ENCODE data around the gene KPNA1. TPM values are rescaled to one million over a fixed set of nuclear protein-coding genes. Genes with fewer than 3 reads are reported as not detected.

KPNA1 gene
- total and polyA plus RNA-seq, 7 experiments from 2014 or later, result 39.8 to 70.2 (median 53.1) TPM

GRCh38 chr3:122560680-122561079 is 45.9 kb upstream of the KPNA1 start:
- peak; percentile 42 for ATAC-seq

GRCh38 chr3:122559906-122560305 is 45.2 kb upstream of the KPNA1 start:
- POLR2A ChIA-PET, result interaction anchor here (1.1 to 3.0 kb wide), 2 partner anchors 16 to 120 kb away, joined by 3 to 23 read pairs; partner anchors contain the start of gene PARP14

More at GRCh38 chr3:122560680-122561079, 45.9 kb upstream of the KPNA1 start:
- Histone ChIP-seq H3K4me1 (ENCODE audit: control insufficient read depth in 2 of 2, insufficient read depth in 2 of 2, low read length in 2 of 2) (peaks cover 29 to 33% of the 10 kb centered on the region in 2 donors), H3K9me3 (ENCODE audit: control insufficient read depth in 2 of 3, low read length in 3 of 3) (no peaks in the 10 kb centered on the region), H3K27ac (ENCODE audit: low read depth, low read length) (no peak overlapping the region), H3K36me3 (ENCODE audit: control insufficient read depth in 2 of 3, insufficient read depth in 3 of 3, low read length in 3 of 3) (peaks cover under 1 to 47% (median 12%) of the 10 kb centered on the region in 3 experiments), H3K4me3 (ENCODE audit: low read length) (no peak overlapping the region), H3K27me3 (ENCODE audit: control insufficient read depth in 2 of 2, insufficient read depth in 2 of 2, low read length in 2 of 2) (no peaks in the 10 kb centered on the region)
- Mint-ChIP-seq H3K4me3 (peak overlapping the region in 8 of 10 donors; percentile 1 to 71 (median 42)), H3K4me1 (peaks cover 42 to 64% (median 48%) of the 10 kb centered on the region in 7 donors), H3K27me3 (no peaks in the 10 kb centered on the region), H3K9me3 (no peaks in the 10 kb centered on the region), H3K36me3 (peaks cover 0 to 56% (median 26%) of the 10 kb centered on the region in 5 donors), H3K27ac (peak overlapping the region; percentile 32 to 99 (median 69))
- POLR2A ChIA-PET, result interaction anchor here (0.5 to 7.6 kb wide), 3 partner anchors 17 to 120 kb away, joined by 4 to 84 read pairs (median 4); partner anchors contain the start of genes PARP14 and PARP15
- intact Hi-C loops (cut with micrococcal nuclease), result loop anchor here (1.0 to 5.0 kb wide), 7 partner anchors 46 to 723 kb away; partner anchors contain the start of genes EAF2 (in 1 of the 2), HSPBAP1 (in 1 of the 2), IQCB1 (in 1 of the 2) and KPNA1 (in 1 of the 2)
- peak in 8 of 9 donors; percentile 33 to 70 (median 62) for DNase-seq
- CTCF ChIA-PET, result interaction anchor here (0.8 to 10.1 kb wide), 3 partner anchors 29 to 118 kb away, joined by 3 to 154 read pairs (median 4); partner anchors contain the start of gene PARP14

GRCh38 chr3:122558605-122559004 is 43.9 kb upstream of the KPNA1 start:
- H3K4me3 ChIP-seq (ENCODE audit: low read length), result no peak overlapping the region
- peaks cover 20 to 21% of the 10 kb centered on the region in 2 donors for H3K4me1 ChIP-seq (ENCODE audit: control insufficient read depth in 2 of 2, insufficient read depth in 2 of 2, low read length in 2 of 2)
- no peak for DNase-seq
- H3K27ac Mint-ChIP-seq, result no peak overlapping the region
- H3K27ac ChIP-seq (ENCODE audit: low read depth, low read length), result no peak overlapping the region
- H3K4me1 Mint-ChIP-seq, result peaks cover 40 to 70% (median 42%) of the 10 kb centered on the region in 7 donors
- H3K27me3 ChIP-seq (ENCODE audit: control insufficient read depth in 2 of 2, insufficient read depth in 2 of 2, low read length in 2 of 2), result no peaks in the 10 kb centered on the region
- H3K9me3 Mint-ChIP-seq, result no peaks in the 10 kb centered on the region
- H3K9me3 ChIP-seq (ENCODE audit: control insufficient read depth in 2 of 3, low read length in 3 of 3), result no peaks in the 10 kb centered on the region
- H3K4me3 Mint-ChIP-seq, result no peak overlapping the region
- CTCF ChIA-PET, result interaction anchor here (10.1 kb wide), 1 partner anchor 120 kb away, joined by 154 read pairs; the partner anchor contains the start of gene PARP14
- peaks cover 5 to 58% (median 37%) of the 10 kb centered on the region in 5 donors for H3K36me3 Mint-ChIP-seq
- H3K27me3 Mint-ChIP-seq, result no peaks in the 10 kb centered on the region
- H3K36me3 ChIP-seq (ENCODE audit: control insufficient read depth in 2 of 3, insufficient read depth in 3 of 3, low read length in 3 of 3), result peaks cover 8 to 53% (median 12%) of the 10 kb centered on the region in 3 experiments
- POLR2A ChIA-PET, result interaction anchor here (0.6 to 3.0 kb wide), 2 partner anchors 19 to 121 kb away, joined by 3 to 23 read pairs; partner anchors contain the start of genes PARP14 and PARP15
- intact Hi-C loops (cut with micrococcal nuclease), result no loop called here
- ATAC-seq, result no peak

More at GRCh38 chr3:122559906-122560305, 45.2 kb upstream of the KPNA1 start:
- ATAC-seq (no peak), DNase-seq (no peak)
- Histone ChIP-seq H3K27ac (ENCODE audit: low read depth, low read length) (no peak overlapping the region), H3K4me3 (ENCODE audit: low read length) (no peak overlapping the region), H3K4me1 (ENCODE audit: control insufficient read depth in 2 of 2, insufficient read depth in 2 of 2, low read length in 2 of 2) (peaks cover 23 to 25% of the 10 kb centered on the region in 2 donors), H3K9me3 (ENCODE audit: control insufficient read depth in 2 of 3, low read length in 3 of 3) (no peaks in the 10 kb centered on the region), H3K27me3 (ENCODE audit: control insufficient read depth in 2 of 2, insufficient read depth in 2 of 2, low read length in 2 of 2) (no peaks in the 10 kb centered on the region), H3K36me3 (ENCODE audit: control insufficient read depth in 2 of 3, insufficient read depth in 3 of 3, low read length in 3 of 3) (peaks cover 8 to 54% (median 12%) of the 10 kb centered on the region in 3 experiments)
- no peaks in the 10 kb centered on the region for H3K9me3 Mint-ChIP-seq
- H3K36me3 Mint-ChIP-seq, result peaks cover 0 to 57% (median 32%) of the 10 kb centered on the region in 5 donors
- peaks cover 38 to 67% (median 40%) of the 10 kb centered on the region in 7 donors for H3K4me1 Mint-ChIP-seq
- H3K27ac Mint-ChIP-seq, result peak overlapping the region in 3 of 9 donors; percentile 37 to 66 (median 51)
- no peaks in the 10 kb centered on the region for H3K27me3 Mint-ChIP-seq
- H3K4me3 Mint-ChIP-seq, result peak overlapping the region in 1 of 10 donors; percentile 36
- CTCF ChIA-PET, result interaction anchor here (0.8 to 10.1 kb wide), 4 partner anchors 14 to 119 kb away, joined by 3 to 154 read pairs (median 4); partner anchors contain the start of gene PARP14
- intact Hi-C loops (cut with micrococcal nuclease), result loop anchor here (1.0 to 5.0 kb wide), 7 partner anchors 45 to 723 kb away; partner anchors contain the start of genes EAF2 (in 1 of the 2), HSPBAP1 (in 1 of the 2), IQCB1 (in 1 of the 2) and KPNA1 (in 1 of the 2)

- ATAC-seq, result no peak
- Histone ChIP-seq H3K36me3 (ENCODE audit: control insufficient read depth in 2 of 3, insufficient read depth in 3 of 3, low read length in 3 of 3) (peaks cover 8 to 61% (median 12%) of the 10 kb centered on the region in 3 experiments), H3K4me1 (ENCODE audit: control insufficient read depth in 2 of 2, insufficient read depth in 2 of 2, low read length in 2 of 2) (peaks cover 8% of the 10 kb centered on the region in 2 donors), H3K27ac (ENCODE audit: low read depth, low read length) (no peak overlapping the region), H3K27me3 (ENCODE audit: control insufficient read depth in 2 of 2, insufficient read depth in 2 of 2, low read length in 2 of 2) (no peaks in the 10 kb centered on the region), H3K9me3 (ENCODE audit: control insufficient read depth in 2 of 3, low read length in 3 of 3) (no peaks in the 10 kb centered on the region), H3K4me3 (ENCODE audit: low read length) (no peak overlapping the region)
- intact Hi-C loops (cut with micrococcal nuclease), result no loop called here
- Mint-ChIP-seq H3K36me3 (peaks cover 11 to 58% (median 46%) of the 10 kb centered on the region in 5 donors), H3K27me3 (no peaks in the 10 kb centered on the region), H3K9me3 (no peaks in the 10 kb centered on the region), H3K4me1 (peaks cover 35 to 68% (median 38%) of the 10 kb centered on the region in 7 donors), H3K27ac (no peak overlapping the region), H3K4me3 (no peak overlapping the region)
- ChIA-PET CTCF (interaction anchor here (10.1 kb wide), 1 partner anchor 122 kb away, joined by 154 read pairs; the partner anchor contains the start of gene PARP14), POLR2A (interaction anchor here (0.8 to 3.0 kb wide), 2 partner anchors 14 to 122 kb away, joined by 3 to 23 read pairs; partner anchors contain the start of gene PARP14)
- no peak for DNase-seq
Observed at GRCh38 chr3:122557356-122557755, 42.6 kb upstream of the KPNA1 start.

GRCh38 chr3:122555275-122556071 is 40.7 kb upstream of the KPNA1 start:
- peak overlapping the region in 1 of 9 donors; percentile 16 for H3K27ac Mint-ChIP-seq
- ChIA-PET POLR2A (interaction anchor here (0.6 to 1.3 kb wide), 3 partner anchors 16 to 197 kb away, joined by 3 to 5 read pairs (median 3); no protein-coding TSS in a partner anchor), CTCF (interaction anchor here (0.6 to 0.8 kb wide), 3 partner anchors 75 to 163 kb away, joined by 3 to 4 read pairs (median 3); no protein-coding TSS in a partner anchor)

GRCh38 chr3:122553171-122553570 is 38.4 kb upstream of the KPNA1 start:
- H3K27me3 ChIP-seq (ENCODE audit: control insufficient read depth in 2 of 2, insufficient read depth in 2 of 2, low read length in 2 of 2), result no peaks in the 10 kb centered on the region
- no peaks in the 10 kb centered on the region for H3K9me3 ChIP-seq (ENCODE audit: control insufficient read depth in 2 of 3, low read length in 3 of 3)
- H3K36me3 ChIP-seq (ENCODE audit: control insufficient read depth in 2 of 3, insufficient read depth in 3 of 3, low read length in 3 of 3), result peaks cover 9 to 82% (median 20%) of the 10 kb centered on the region in 3 experiments
- Mint-ChIP-seq H3K27me3 (no peaks in the 10 kb centered on the region), H3K9me3 (no peaks in the 10 kb centered on the region), H3K4me3 (no peak overlapping the region), H3K4me1 (peaks cover 14 to 59% (median 23%) of the 10 kb centered on the region in 7 donors), H3K36me3 (peaks cover 24 to 75% (median 59%) of the 10 kb centered on the region in 5 donors), H3K27ac (peak overlapping the region in 2 of 9 donors; percentile 8 to 9)
- ChIA-PET POLR2A (interaction anchor here (1.5 kb wide), 1 partner anchor 126 kb away, joined by 5 read pairs; no protein-coding TSS in a partner anchor), CTCF (interaction anchor here (0.7 to 1.0 kb wide), 2 partner anchors 126 to 1995 kb away, joined by 3 read pairs; no protein-coding TSS in a partner anchor)
- intact Hi-C loops (cut with micrococcal nuclease), result no loop called here
- H3K4me1 ChIP-seq (ENCODE audit: control insufficient read depth in 2 of 2, insufficient read depth in 2 of 2, low read length in 2 of 2), result no peaks in the 10 kb centered on the region
- H3K4me3 ChIP-seq (ENCODE audit: low read length), result no peak overlapping the region
- DNase-seq, result no peak
- H3K27ac ChIP-seq (ENCODE audit: low read depth, low read length), result no peak overlapping the region
- ATAC-seq, result no peak

More at GRCh38 chr3:122555275-122556071, 40.7 kb upstream of the KPNA1 start:
- Mint-ChIP-seq H3K4me1 (peaks cover 21 to 62% (median 24%) of the 10 kb centered on the region in 7 donors), H3K4me3 (peak overlapping the region in 1 of 10 donors; percentile 46), H3K36me3 (peaks cover 11 to 68% (median 54%) of the 10 kb centered on the region in 5 donors), H3K9me3 (no peaks in the 10 kb centered on the region), H3K27me3 (no peaks in the 10 kb centered on the region)
- intact Hi-C loops (cut with micrococcal nuclease), result no loop called here
- no peak overlapping the region for H3K27ac ChIP-seq (ENCODE audit: low read depth, low read length)
- ATAC-seq, result no peak
- DNase-seq, result no peak
- no peaks in the 10 kb centered on the region for H3K27me3 ChIP-seq (ENCODE audit: control insufficient read depth in 2 of 2, insufficient read depth in 2 of 2, low read length in 2 of 2)
- H3K9me3 ChIP-seq (ENCODE audit: control insufficient read depth in 2 of 3, low read length in 3 of 3), result no peaks in the 10 kb centered on the region
- H3K4me1 ChIP-seq (ENCODE audit: control insufficient read depth in 2 of 2, insufficient read depth in 2 of 2, low read length in 2 of 2), result no peaks in the 10 kb centered on the region
- no peak overlapping the region for H3K4me3 ChIP-seq (ENCODE audit: low read length)
- H3K36me3 ChIP-seq (ENCODE audit: control insufficient read depth in 2 of 3, insufficient read depth in 3 of 3, low read length in 3 of 3), result peaks cover 12 to 78% (median 17%) of the 10 kb centered on the region in 3 experiments
